Stimulated activated CD8-positive, alpha-beta memory T cell treated with anti-CD3 and anti-CD28 coated beads, Interleukin-12 subunit alpha, Interleukin-12 subunit beta, amount 100 ng/mL, for 1 hour (primary cell): ENCODE measurements around the gene DOCK10.

Experiments used
- DNase-seq: peaks from one replicate; pipeline ENCODE4 v3.0.0-alpha.2; 2020; ENCODE audit warnings: low read depth

Gene DOCK10

DNA sequence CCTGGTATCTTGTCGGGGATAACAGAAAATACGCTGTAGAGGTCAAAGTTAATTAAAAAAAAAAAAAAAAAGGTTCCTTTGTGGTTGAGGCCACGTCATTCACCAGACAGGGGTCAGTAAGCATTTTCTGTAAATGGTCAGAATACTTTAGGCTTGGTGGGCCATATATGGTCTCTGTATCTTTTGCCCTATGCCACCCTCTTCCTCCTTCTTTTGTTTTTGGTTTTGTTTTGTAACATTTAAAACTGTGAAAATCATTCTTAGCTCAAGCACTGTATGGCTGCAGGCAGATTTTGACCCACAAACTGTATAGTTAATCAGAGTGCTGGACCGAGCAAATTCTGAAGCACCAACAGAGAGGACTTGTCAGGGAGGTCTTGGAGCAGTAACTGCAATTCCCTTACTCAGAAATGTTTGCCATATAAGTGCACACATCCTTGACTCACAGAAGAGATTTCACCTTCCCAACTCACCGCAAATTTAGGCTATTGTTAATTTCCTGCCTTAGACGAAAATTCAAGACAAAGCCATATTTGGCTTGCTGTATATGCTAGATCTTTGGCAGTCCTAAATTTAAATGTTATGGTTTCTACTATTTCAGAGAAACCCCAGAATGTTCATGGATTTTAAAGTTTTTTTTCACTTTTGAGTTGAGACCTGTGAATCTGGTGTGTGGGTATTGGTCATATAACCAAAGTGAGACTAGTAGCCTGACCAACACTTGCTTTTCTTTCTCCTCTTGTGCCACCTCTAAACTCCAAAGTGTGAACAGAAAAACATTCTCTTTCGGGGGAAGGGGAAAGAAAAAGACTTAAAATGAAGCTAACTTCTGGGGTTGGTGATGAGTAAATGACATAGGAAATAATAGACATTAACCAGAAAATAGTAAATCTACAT is 65.4 kb downstream of the DOCK10 start:
- DNase-seq = no peak

DNA sequence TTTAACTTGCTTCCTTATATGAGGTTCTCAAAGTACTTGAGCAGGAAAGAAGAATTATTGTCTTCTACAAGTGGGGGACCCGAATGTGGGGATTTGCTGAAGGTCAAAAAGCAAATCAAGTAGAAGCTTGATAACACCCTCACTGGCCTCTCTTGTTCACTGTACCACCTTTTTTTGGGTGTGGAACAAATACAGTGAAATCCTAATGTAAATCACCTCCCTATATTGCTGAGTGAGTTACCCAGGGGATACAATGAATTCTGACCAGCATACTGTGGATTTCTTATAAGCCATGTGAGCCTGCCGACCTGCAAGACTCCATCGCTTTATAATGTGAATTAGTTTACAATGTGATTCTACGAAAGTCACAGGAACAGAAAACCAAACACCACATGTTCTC is 66.5 kb downstream of the DOCK10 start:
- DNase-seq = no peak

DNA sequence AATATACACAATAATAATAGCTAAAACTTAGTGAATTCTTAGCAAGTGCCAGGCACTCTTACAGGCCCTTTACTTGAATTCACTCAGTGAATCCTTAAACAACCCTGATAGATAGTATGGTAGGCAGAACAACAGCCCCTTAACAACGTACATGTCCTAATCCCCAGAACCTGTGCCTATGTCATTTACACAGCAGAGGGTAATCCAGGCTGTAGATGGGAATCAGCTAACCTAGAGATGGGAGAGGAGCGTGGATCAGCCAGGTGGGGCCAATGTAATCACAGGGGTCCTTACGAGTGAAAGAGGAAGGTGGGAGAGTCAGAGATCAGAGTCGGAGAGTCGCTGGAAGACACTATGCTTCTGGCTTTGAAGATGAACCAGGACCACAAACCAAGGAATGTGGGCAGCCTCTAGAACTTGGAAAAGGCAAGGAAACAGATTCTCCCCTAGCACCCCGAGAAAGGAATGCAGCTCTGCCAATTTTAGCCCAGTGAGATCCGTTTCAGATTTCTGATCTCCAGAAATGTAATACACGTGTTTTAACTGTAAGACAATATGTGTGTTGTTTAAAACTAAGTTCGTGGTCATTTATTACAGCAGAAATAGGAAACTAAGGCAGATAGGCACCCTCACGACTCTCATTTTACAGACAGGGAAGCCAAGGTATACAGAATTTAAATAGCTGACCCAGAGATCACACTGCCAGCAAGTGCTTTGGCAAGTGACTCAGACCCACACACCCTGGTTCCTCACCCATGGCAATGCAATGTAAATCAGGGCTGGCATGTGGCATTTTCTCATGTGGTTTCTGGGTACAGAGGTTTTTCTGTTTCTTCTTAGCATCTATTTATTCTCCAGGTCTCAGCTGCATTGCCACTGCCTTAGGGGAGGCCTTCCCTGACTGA is 68.9 kb downstream of the DOCK10 start:
- no peak for DNase-seq

DNA sequence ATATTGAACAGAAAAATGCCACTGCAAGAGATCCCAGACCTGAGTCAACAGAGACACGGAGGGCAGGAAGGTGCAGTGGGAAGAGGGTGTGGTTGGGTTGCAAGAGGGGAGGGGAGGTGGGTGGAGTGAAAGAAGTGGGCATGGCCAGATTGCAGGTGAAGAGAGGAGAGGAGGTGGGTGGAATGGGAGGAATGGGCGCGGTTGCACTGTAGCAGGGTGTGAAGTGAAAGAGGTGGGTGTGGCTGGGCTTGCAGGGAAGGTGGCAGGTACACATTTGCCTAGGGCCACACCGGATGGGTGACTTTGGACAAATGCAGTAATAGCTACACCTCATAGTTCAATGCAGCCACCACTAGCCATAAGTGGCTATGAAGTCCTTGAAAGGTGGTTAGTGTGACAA is 71.1 kb downstream of the DOCK10 start:
- no peak for DNase-seq

DNA sequence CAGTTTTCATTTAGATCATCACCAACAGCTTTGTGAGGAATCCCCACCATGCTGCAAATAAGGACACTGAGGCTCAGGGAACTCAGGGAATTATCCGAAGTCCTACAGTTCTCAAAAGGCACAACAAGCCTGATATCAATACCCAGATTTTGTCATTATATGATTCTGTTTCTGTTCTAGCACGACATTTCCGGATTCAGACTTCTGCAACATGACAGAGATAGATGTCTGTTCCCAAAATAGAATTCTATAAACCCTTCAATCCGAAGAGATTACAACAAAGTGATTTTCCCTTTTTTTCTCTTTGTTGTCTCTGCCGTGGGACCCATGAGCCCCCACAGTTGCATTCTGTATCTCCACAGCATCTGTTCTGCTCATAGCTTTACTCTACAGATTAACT is 72.0 kb downstream of the DOCK10 start:
- DNase-seq = no peak

DNA sequence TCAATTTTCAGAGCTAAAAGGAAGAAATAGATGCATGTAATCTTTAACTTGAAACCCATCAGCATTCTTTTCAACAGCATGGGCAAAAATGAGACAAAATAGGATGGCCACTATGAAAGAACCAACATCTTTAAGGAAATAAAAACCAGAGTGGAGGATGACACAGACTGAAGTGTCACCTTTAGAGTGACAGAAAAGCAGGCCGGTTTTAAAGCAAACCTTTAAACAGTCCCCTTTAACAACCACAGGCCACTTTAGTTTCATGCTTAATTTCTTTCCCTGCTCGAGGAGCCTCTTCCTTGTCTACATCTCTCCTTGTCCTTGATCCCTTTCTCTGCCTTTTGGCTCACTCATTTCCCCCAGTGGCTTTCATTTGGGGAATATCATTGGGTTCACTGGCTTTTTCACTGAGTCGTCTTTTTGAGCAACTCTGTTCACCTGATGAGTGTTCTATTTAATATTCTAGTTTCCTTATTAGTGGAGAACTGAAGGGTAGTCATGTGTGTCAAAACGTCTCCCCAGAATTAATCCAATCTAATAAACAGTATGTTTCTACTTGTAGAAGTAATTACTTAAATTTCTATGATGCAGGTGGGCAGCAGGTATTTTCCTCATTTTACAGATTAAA is 72.5 kb downstream of the DOCK10 start:
- no peak for DNase-seq

DNA sequence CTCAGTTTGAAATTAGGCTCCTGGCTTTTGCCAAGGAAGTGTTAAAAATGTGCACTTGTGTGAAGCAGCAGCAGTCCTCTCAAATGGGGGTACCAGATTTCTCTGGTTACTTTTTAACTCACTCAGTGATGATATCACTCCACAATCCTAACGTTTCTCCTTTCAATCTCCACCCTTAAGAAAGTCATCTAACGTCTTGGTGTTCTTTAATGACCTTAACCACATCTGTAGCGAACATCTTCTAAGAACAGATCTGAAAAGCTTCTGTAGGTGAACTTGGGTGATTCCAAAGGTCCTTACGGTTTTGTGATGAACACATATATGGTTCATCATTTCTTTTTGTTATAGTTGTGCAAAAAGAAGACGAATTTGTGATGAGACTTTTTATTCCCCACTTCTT is 73.2 kb downstream of the DOCK10 start:
- no peak for DNase-seq

DNA sequence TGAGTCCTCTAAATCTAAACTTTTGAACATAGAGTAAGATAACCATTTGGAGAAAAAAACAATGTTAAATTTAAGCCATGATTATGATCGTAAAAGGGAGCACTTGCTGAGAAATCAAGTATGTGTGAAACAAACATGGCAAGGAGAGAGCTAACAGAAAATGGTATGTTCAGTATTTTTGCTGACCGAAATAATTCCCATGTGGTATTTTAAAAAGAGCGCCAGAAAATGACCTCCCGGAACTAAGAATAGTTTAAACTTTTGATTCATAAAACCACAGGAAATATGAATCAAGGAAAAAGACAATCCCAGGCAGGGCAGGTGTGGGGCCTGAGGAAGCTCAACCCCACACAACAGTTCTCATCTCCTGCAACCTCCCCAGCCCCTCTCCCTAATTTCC is 74.2 kb downstream of the DOCK10 start:
- no peak for DNase-seq

DNA sequence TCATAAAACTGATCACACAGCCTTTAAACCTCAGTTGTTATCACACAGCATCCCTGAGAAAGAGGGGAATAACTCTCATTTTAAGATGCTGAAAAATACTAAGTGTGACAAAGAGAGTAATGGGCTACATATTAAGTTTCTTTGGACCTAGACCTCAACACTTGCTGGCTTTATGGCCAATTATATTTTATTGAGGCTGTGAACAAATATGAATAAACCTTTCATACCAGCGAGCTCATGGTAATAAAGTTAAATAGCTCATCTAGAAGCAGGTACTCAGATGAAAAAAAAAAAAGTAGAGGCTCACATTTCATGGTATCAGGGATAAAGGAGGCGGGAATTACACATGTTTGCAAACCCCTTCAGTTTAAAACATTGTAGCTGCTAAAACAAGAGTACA is 75.7 kb downstream of the DOCK10 start:
- no peak for DNase-seq

DNA sequence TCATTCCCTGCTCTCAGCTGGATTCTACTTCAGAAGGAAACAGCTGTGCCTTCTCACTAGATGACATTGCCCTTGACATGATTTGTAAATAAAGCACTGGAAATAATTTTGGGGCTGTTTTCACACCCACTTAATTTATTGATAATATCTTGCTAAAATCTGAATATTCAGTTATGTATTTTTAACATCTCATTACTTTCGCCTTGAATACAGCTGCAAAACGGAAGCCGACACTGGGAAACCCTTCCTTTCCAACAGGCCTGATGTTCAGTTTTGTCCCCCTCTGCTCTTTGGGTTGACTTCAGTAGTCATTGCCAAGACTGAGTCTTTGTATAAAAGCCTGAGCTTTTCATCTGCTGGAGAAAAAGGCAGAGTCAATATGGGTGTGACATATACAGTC is 82.7 kb downstream of the DOCK10 start:
- DNase-seq = no peak

DNA sequence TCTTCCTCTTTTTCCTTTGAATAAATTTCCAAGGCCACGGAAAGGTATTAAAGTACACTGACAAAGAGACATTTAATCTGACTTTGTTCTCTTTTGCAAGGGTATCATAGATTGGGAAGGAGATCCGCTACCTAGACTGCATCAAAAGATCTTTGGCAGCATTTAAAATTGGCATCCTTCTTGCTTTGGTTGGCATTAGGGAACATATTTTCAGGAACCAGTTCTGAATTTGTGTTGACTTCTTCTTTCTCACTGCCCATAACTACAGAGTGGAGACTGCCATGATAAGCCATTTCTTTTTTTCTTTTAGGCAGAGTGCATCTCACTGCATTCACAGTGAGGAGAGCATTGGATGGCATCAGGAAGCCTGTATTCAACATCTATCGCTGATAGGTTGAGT is 83.4 kb downstream of the DOCK10 start:
- no peak for DNase-seq

DNA sequence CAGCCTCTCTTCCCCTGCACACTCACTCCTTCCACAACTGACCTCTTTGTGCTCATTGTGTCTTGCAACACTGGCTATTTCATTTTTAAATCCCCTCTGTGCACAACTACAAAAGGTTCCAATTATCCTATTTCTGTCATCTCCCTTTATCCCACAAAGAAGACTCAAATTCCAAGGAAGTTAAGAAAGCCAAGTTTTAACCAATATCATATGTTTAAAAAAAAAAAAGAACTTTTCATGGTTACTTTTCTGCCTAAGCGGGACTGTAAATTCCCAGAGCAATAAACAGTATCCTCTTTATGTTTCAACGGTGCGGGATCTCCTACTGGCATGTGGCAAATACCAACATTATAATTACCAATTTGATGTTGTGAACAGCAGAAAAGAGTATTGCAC is 83.8 kb downstream of the DOCK10 start:
- no peak for DNase-seq

DNA sequence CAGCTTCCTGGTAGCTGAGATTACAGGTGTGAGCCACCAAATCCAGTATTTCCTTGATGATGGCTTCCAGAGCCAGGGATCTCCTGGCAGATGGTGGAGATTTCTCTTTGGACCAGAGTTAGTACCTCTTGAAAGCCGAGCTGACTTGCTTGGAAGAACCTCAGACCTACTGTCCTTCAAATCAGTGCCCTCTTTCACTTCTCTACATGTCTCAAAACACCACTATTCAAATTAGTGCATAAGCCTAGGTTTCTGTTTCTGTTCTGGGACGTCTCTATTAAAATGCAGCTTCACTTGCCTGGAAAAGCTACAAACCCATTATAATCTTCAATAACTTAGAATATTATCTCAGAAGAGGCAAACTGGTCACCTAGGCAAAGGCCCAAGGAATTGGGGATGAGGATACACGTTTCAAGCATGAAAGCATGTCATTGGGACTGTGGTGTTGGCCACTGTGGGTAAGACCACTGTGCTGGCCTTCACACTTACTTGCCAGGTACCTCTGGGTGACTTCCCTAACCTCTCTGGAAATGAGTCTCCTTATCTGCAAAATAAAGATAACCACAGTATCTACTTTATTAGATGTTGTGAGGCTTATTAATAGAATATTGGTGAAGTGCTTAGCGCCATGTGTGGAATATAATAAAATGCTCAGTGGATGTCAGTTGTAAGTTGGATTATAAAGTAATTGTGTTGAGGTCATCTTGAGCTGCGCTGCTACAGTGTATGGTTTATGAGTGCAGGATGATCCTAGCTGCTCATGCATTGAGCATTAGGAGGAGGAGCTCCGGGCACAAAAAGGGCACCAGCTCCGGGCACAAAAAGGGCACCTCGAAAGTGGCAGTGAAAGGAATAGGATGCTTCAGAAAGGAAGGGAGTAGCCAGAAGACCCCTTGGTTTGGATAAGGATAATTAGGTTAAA is 84.5 kb downstream of the DOCK10 start:
- no peak for DNase-seq

DNA sequence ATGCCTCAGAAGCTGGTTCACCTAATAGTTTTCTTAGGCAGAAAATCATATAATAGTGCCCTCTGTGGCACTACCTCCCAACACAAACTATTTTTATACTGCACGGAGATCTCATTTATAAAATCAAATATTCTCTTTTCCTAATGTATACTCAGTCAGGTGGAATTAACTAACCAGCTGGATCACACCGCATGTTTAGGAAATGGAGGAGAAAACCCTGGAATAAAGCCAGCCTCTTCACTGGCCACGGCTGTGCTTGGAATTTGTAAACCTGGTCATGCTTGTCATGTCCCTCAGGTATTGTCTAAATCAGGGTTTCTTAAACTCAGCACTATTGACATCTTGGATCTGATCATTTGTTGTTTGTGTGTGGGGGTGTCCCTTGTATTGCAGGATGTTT is 85.6 kb downstream of the DOCK10 start:
- DNase-seq = no peak

DNA sequence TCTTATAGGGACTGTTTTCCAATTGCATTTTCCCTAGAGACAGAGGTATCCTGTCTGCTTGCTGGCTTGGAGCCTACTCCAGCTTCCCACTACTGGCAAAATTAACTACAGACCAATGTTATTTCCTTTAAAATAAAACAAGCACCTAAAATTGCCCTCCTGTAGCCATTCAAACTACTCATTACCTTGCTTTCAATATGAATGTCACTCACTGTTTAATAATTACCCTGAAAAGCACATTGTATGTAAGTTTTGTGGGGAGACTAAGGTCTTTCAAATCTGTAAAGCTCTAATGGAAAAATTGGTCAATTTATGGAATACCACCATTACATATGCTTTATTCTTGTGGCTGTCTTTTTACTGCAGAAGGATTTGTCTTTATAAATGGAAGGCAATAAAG is 87.3 kb downstream of the DOCK10 start:
- no peak for DNase-seq

DNA sequence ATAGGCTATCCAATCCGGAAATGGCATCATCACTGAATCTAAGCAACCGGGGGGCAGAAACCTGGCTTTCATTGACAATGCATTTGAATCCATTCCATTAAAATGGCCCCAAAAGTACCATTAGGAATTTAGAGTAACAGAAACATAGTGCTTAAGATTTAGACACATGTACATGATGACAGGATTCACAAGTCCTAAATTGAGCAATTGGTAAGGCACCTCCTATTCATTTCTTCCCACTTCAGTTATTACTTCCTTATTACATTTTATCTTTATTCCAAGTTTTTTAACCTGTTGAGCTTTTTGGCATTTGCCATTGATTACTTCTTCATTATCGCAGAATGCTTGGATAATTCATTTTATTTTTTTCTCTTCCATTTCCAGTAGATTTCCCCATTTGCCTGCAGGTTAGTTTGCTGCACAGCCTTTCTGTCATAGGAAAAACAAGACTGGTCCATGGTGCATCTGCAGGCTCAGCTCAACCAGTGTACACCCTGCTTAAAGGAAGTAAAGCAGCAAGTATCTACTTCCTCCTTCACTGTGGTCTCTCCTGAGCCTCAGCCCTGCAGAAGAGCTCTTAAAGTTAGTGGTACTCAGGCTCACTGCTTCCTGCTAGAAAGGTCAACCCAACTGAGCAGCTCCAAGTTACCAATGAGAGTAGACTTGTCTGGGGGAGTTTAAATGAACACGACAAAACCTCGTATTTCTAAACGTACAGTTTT is 89.2 kb downstream of the DOCK10 start:
- no peak for DNase-seq

DNA sequence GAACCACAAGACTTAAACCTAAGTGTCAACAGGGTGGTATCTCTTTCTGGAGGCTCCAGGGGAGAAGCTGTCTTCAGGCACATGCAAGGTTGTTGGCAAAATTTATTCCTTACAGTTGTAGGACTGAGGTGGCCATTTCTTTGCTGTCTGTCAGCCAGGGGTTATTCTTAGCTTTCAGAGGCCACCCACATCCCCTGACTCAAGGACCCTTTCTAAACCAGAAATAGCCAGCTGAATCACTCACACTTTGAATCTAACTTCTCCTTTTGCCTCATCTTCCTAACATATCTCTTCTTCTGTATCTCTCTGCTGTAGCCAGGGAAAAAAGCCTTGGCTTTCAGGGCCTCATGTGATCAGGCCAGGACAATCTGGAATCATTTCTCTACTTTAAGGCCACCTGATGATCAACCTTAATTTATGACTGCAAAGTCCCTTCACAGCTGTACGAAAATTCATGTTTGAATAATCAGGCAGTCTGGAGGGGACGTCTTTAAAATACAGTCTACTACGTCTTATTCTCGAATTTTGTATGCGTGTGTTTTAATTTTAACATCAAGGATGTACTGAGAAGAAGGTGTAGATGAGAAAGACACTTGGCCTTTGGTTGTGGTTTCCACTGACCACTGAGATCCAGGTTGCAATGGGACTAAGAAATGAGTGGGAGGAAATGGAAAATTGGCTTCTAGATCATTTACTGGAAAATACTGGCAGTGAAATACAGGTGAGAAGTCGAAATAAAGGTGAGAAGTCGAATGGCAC is 90.4 kb downstream of the DOCK10 start:
- DNase-seq = no peak

DNA sequence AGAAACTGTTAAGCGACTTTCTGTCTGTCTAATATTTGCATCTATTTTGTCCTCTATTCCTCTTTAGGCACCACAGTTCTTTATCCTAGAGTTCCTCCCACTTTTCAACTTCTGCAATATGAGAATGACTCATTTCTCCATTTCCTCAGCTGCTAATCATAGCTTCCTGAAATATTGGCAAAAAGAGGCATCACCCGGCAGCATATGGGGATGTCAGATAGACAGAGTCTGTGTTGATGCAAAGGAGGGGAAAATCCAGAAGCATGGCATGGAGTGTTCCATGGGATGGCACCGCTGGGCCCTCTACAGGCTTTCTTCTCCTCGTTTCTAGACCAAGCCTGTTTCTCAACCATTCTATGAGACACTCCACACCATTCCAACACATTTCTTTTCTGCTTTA is 93.4 kb downstream of the DOCK10 start:
- DNase-seq = no peak

DNA sequence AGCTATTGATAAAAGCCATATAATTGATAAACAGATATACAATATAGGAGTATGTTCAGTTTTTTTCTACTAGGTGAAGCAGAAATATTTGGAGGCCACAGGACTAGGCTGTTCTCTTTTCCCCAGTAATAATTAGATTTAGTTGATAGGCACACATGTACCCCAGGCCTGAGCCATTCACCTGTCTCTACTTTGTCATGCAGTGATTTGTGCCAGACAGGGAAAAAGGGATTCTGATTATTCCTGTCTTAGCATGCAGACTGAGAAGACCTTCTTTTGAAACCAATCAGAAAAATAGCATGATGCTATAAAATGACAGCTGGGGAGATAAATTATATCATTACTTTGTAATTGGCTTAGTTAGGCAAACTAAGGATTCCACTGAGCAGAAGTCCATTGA is 94.3 kb downstream of the DOCK10 start:
- no peak for DNase-seq

DNA sequence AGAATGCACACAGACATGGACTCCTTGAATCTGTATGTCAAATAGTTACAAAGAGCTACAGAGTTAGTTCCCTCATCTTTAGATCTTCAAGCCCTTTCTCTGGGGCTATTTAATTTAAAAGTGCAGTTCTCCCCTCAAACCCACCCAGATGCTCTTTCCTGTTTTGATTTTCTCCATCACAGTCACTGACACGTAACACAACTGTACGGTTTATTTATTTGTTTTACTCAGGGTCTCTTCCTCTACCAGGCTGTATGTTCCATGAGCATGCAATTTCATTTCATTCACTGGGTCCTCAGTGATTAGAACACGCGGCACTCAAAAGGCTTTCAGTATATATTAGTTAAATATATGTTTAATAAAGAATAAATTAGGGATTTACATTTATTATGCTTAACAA is 94.7 kb downstream of the DOCK10 start:
- DNase-seq = no peak
